Measurements from ENCODE around the gene MVK. TPM values are rescaled to one million over a fixed set of nuclear protein-coding genes. Genes with fewer than 3 reads are reported as not detected.
"Not testable (repeated sequence)": the region's sequence is repeated elsewhere in the genome, so short reads cannot be mapped to it uniquely, and the experiment has no call there.

Gene MVK
- total RNA-seq, 1 experiment from 2014 or later = 50.8 TPM

GRCh38 chr12:109601557-109601956, 28.0 kb downstream of the MVK start:
- Histone ChIP-seq H3K4me3 (no peak overlapping the region), H2AFZ (no peak overlapping the region), H3K27ac (no peak overlapping the region), H3K36me3 (ENCODE audit: low read depth) (no peaks in the 10 kb centered on the region), H3K27me3 (ENCODE audit: insufficient read depth, low read depth) (no peaks in the 10 kb centered on the region), H3K79me2 (ENCODE audit: low read depth) (no peaks in the 10 kb centered on the region), H3K4me1 (replicated peaks; ENCODE audit: insufficient read depth) (no peaks in the 10 kb centered on the region), H3F3A (ENCODE audit: insufficient read depth, low read depth) (no peaks in the 10 kb centered on the region; the same call in 1 of the 2 replicates), H4K20me1 (ENCODE audit: insufficient read depth) (no peaks in the 10 kb centered on the region), H3K9me2 (ENCODE audit: insufficient read depth) (no peaks in the 10 kb centered on the region), H3K4me2 (no peak overlapping the region), H3K9me3 (ENCODE audit: insufficient read depth, low read depth) (no peaks in the 10 kb centered on the region)
- ChIA-PET POLR2A (ENCODE audit: unreplicated experiment) (no interaction called here), CTCF (no interaction called here)
- no peak for DNase-seq
- TF ChIP-seq CTCF (conservative IDR thresholded peaks at IDR 0.05) (no peak), EZH2 (IDR thresholded peaks at IDR 0.05; ENCODE audit: low read depth) (no peak)
- no TSS peak for BruUV-seq (replicated peaks)
- intact Hi-C loops (cut with micrococcal nuclease; ENCODE audit: unreplicated experiment) = no loop called here

GRCh38 chr12:109602132-109602531, 28.5 kb downstream of the MVK start:
- H2AFZ ChIP-seq; H3K27ac ChIP-seq; H3K4me2 ChIP-seq; H3K4me1 ChIP-seq (replicated peaks; ENCODE audit: insufficient read depth); BruUV-seq (replicated peaks); H3K9me3 ChIP-seq (ENCODE audit: insufficient read depth, low read depth); H3K36me3 ChIP-seq (ENCODE audit: low read depth); H3K27me3 ChIP-seq (ENCODE audit: insufficient read depth, low read depth); intact Hi-C loops (cut with micrococcal nuclease; ENCODE audit: unreplicated experiment); H4K20me1 ChIP-seq (ENCODE audit: insufficient read depth); DNase-seq; H3K79me2 ChIP-seq (ENCODE audit: low read depth); H3F3A ChIP-seq (ENCODE audit: insufficient read depth, low read depth); POLR2A ChIA-PET (ENCODE audit: unreplicated experiment); H3K4me3 ChIP-seq; H3K9me2 ChIP-seq (ENCODE audit: insufficient read depth): not testable (repeated sequence)
- CTCF ChIA-PET = interaction anchor here (0.6 kb wide), 1 partner anchor 19 kb away, joined by 17 read pairs; no protein-coding TSS in a partner anchor

GRCh38 chr12:109604132-109604585, 30.6 kb downstream of the MVK start:
- ChIA-PET CTCF (interaction anchor here (0.7 kb wide), 1 partner anchor 484 kb away, joined by 4 read pairs; no protein-coding TSS in a partner anchor), POLR2A (ENCODE audit: unreplicated experiment) (no interaction called here)
- BruUV-seq (replicated peaks) = no TSS peak
- Histone ChIP-seq H3K9me3 (ENCODE audit: insufficient read depth, low read depth) (no peaks in the 10 kb centered on the region), H4K20me1 (ENCODE audit: insufficient read depth) (no peaks in the 10 kb centered on the region), H3K9me2 (ENCODE audit: insufficient read depth) (no peaks in the 10 kb centered on the region), H3K4me1 (replicated peaks; ENCODE audit: insufficient read depth) (no peaks in the 10 kb centered on the region), H2AFZ (no peak overlapping the region), H3K36me3 (ENCODE audit: low read depth) (no peaks in the 10 kb centered on the region), H3F3A (ENCODE audit: insufficient read depth, low read depth) (no peaks in the 10 kb centered on the region), H3K4me2 (no peak overlapping the region), H3K4me3 (no peak overlapping the region), H3K79me2 (ENCODE audit: low read depth) (no peaks in the 10 kb centered on the region), H3K27ac (no peak overlapping the region), H3K27me3 (ENCODE audit: insufficient read depth, low read depth) (no peaks in the 10 kb centered on the region)
- intact Hi-C loops (cut with micrococcal nuclease; ENCODE audit: unreplicated experiment) = no loop called here
- DNase-seq = no peak
- TF ChIP-seq EZH2 (IDR thresholded peaks at IDR 0.05; ENCODE audit: low read depth) (no peak), CTCF (conservative IDR thresholded peaks at IDR 0.05) (no peak)

- H2AFZ ChIP-seq = no peak overlapping the region
- no peaks in the 10 kb centered on the region for H3F3A ChIP-seq (ENCODE audit: insufficient read depth, low read depth)
- no peaks in the 10 kb centered on the region for H4K20me1 ChIP-seq (ENCODE audit: insufficient read depth)
- no peaks in the 10 kb centered on the region for H3K9me3 ChIP-seq (ENCODE audit: insufficient read depth, low read depth)
- intact Hi-C loops (cut with micrococcal nuclease; ENCODE audit: unreplicated experiment) = no loop called here
- no peak overlapping the region for H3K4me3 ChIP-seq
- H3K27me3 ChIP-seq (ENCODE audit: insufficient read depth, low read depth) = no peaks in the 10 kb centered on the region; the same call in 1 of the 2 replicates
- no peaks in the 10 kb centered on the region for H3K4me1 ChIP-seq (replicated peaks; ENCODE audit: insufficient read depth)
- DNase-seq = no peak
- no peaks in the 10 kb centered on the region for H3K9me2 ChIP-seq (ENCODE audit: insufficient read depth)
- CTCF ChIA-PET = no interaction called here
- no peak overlapping the region for H3K4me2 ChIP-seq
- H3K36me3 ChIP-seq (ENCODE audit: low read depth) = no peaks in the 10 kb centered on the region
- no peaks in the 10 kb centered on the region for H3K79me2 ChIP-seq (ENCODE audit: low read depth)
- no TSS peak for BruUV-seq (replicated peaks)
- TF ChIP-seq EZH2 (IDR thresholded peaks at IDR 0.05; ENCODE audit: low read depth) (no peak), CTCF (conservative IDR thresholded peaks at IDR 0.05) (no peak)
- H3K27ac ChIP-seq = no peak overlapping the region
- POLR2A ChIA-PET (ENCODE audit: unreplicated experiment) = no interaction called here
Measured at GRCh38 chr12:109605016-109605415, 31.4 kb downstream of the MVK start.

Data from PC-9 (cell line).